SK-N-SH (cell line): ENCODE measurements around the gene MC1R.

ENCODE experiments used
- CTCF ChIP-seq: fragments of 200-600 bp; sonication (generic); IDR thresholded peaks from 2 replicates; pipeline ENCODE4 v1.6.1; 2017; ENCODE audit warnings: antibody characterized with exemption, mild to moderate bottlenecking, moderate library complexity
- GABPA ChIP-seq: IDR thresholded peaks from 2 replicates; pipeline ENCODE4 v1.4.0; 2012; ENCODE audit warnings: low read depth, mild to moderate bottlenecking
- JUND ChIP-seq: IDR thresholded peaks from 2 replicates; pipeline ENCODE4 v1.4.0; 2012
- MAX ChIP-seq: IDR thresholded peaks from 2 replicates; pipeline ENCODE4 v1.4.0; 2012; ENCODE audit warnings: low read depth
- NFIC ChIP-seq: IDR thresholded peaks from 2 replicates; pipeline ENCODE4 v1.4.0; 2012; ENCODE audit warnings: borderline replicate concordance
- POLR2AphosphoS5 ChIP-seq: IDR thresholded peaks from 2 replicates; pipeline ENCODE4 v1.6.1; 2012; ENCODE audit warnings: low read depth, low read length
- USF2 ChIP-seq: fragments of 150-350 bp; IDR thresholded peaks from 2 replicates; pipeline ENCODE4 v1.6.1; 2017; ENCODE audit warnings: antibody characterized with exemption, low read length, low read depth, borderline replicate concordance
- YY1 ChIP-seq: IDR thresholded peaks from 2 replicates; pipeline ENCODE4 v1.4.0; 2012; ENCODE audit warnings: low read depth, mild to moderate bottlenecking
- TF ChIP-seq, protein P1 (sequence below): IDR thresholded peaks from 2 replicates; pipeline ENCODE4; 2012
- TF ChIP-seq, protein P2 (sequence below): IDR thresholded peaks from 2 replicates; pipeline ENCODE4 v1.6.1; 2012; ENCODE audit warnings: mild to moderate bottlenecking, low read depth, low read length, moderate library complexity
- TF ChIP-seq, protein P3 (sequence below): IDR thresholded peaks from 2 replicates; pipeline ENCODE4 v1.4.0; 2012; ENCODE audit warnings: low read depth, borderline replicate concordance

- TF ChIP-seq, protein P1, sequence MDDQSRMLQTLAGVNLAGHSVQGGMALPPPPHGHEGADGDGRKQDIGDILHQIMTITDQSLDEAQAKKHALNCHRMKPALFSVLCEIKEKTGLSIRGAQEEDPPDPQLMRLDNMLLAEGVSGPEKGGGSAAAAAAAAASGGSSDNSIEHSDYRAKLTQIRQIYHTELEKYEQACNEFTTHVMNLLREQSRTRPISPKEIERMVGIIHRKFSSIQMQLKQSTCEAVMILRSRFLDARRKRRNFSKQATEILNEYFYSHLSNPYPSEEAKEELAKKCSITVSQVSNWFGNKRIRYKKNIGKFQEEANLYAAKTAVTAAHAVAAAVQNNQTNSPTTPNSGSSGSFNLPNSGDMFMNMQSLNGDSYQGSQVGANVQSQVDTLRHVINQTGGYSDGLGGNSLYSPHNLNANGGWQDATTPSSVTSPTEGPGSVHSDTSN: no peak
- TF ChIP-seq CTCF: no peak
- TF ChIP-seq GABPA: no peak
- TF ChIP-seq YY1: no peak
- TF ChIP-seq, protein P2, sequence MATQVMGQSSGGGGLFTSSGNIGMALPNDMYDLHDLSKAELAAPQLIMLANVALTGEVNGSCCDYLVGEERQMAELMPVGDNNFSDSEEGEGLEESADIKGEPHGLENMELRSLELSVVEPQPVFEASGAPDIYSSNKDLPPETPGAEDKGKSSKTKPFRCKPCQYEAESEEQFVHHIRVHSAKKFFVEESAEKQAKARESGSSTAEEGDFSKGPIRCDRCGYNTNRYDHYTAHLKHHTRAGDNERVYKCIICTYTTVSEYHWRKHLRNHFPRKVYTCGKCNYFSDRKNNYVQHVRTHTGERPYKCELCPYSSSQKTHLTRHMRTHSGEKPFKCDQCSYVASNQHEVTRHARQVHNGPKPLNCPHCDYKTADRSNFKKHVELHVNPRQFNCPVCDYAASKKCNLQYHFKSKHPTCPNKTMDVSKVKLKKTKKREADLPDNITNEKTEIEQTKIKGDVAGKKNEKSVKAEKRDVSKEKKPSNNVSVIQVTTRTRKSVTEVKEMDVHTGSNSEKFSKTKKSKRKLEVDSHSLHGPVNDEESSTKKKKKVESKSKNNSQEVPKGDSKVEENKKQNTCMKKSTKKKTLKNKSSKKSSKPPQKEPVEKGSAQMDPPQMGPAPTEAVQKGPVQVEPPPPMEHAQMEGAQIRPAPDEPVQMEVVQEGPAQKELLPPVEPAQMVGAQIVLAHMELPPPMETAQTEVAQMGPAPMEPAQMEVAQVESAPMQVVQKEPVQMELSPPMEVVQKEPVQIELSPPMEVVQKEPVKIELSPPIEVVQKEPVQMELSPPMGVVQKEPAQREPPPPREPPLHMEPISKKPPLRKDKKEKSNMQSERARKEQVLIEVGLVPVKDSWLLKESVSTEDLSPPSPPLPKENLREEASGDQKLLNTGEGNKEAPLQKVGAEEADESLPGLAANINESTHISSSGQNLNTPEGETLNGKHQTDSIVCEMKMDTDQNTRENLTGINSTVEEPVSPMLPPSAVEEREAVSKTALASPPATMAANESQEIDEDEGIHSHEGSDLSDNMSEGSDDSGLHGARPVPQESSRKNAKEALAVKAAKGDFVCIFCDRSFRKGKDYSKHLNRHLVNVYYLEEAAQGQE: no peak
- TF ChIP-seq JUND: no peak
- TF ChIP-seq USF2: no peak
- TF ChIP-seq, protein P3, sequence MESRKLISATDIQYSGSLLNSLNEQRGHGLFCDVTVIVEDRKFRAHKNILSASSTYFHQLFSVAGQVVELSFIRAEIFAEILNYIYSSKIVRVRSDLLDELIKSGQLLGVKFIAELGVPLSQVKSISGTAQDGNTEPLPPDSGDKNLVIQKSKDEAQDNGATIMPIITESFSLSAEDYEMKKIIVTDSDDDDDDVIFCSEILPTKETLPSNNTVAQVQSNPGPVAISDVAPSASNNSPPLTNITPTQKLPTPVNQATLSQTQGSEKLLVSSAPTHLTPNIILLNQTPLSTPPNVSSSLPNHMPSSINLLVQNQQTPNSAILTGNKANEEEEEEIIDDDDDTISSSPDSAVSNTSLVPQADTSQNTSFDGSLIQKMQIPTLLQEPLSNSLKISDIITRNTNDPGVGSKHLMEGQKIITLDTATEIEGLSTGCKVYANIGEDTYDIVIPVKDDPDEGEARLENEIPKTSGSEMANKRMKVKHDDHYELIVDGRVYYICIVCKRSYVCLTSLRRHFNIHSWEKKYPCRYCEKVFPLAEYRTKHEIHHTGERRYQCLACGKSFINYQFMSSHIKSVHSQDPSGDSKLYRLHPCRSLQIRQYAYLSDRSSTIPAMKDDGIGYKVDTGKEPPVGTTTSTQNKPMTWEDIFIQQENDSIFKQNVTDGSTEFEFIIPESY: no peak
- no peak for TF ChIP-seq NFIC
- TF ChIP-seq POLR2AphosphoS5: no peak
- no peak for TF ChIP-seq MAX
Observed at GRCh38 chr16:89915303-89916232, 3.1 kb upstream of the MC1R start.
